T-helper 1 cell treated with Interleukin-12 subunit alpha and Interleukin-12 subunit beta and Interleukin-4 antibody, amounts not matched to agents 30 ng/mL and 1 ng/mL, for 36 hours (primary cell): ENCODE measurements around the gene IBTK. TPM values are rescaled to one million over a fixed set of nuclear protein-coding genes. Genes with fewer than 3 reads are reported as not detected.
"Not testable (repeated sequence)": the region's sequence is repeated elsewhere in the genome, so short reads cannot be mapped to it uniquely, and the experiment has no call there.

Experiments used
- intact Hi-C: fragments of 100-400 bp; cut with micrococcal nuclease; formaldehyde crosslinking; loops from one replicate; pipeline ENCODE4 v1.15.1; 2024
- total RNA-seq: library from RNA; stranded (reverse); gene quantifications from 2 replicates; pipeline ENCODE4 v1.2.3, GENCODE V29; 2022

The IBTK gene
- total RNA-seq, 1 donor from 2014 or later = 34.9 TPM

GRCh38 chr6:82182756-82183155 is 64.8 kb downstream of the IBTK start:
- intact Hi-C loops = no loop called here

GRCh38 chr6:82179415-82179814 is 68.1 kb downstream of the IBTK start:
- intact Hi-C loops = no loop called here

- intact Hi-C loops = no loop called here
Measured at GRCh38 chr6:82178759-82179112, 68.8 kb downstream of the IBTK start.

GRCh38 chr6:82178077-82178758 is 69.3 kb downstream of the IBTK start:
- intact Hi-C loops = no loop called here

- intact Hi-C loops = no loop called here
Measured at GRCh38 chr6:82176616-82177015, 70.9 kb downstream of the IBTK start.

- intact Hi-C loops = no loop called here
Measured at GRCh38 chr6:82172594-82172993, 75.0 kb downstream of the IBTK start.

GRCh38 chr6:82169138-82169876 is 78.2 kb downstream of the IBTK start:
- intact Hi-C loops = no loop called here

- intact Hi-C loops = no loop called here
Measured at GRCh38 chr6:82166493-82166892, 81.1 kb downstream of the IBTK start.

- intact Hi-C loops = no loop called here
Measured at GRCh38 chr6:82160255-82160990, 87.1 kb downstream of the IBTK start.

- intact Hi-C loops = not testable (repeated sequence)
Measured at GRCh38 chr6:82152786-82153185, 94.8 kb downstream of the IBTK start.

- intact Hi-C loops = not testable (repeated sequence)
Measured at GRCh38 chr6:82151147-82151546, 96.4 kb downstream of the IBTK start.

- intact Hi-C loops = no loop called here
Measured at GRCh38 chr6:82145926-82146452, 101.6 kb downstream of the IBTK start.

- intact Hi-C loops = no loop called here
Measured at GRCh38 chr6:82144852-82145340, 102.6 kb downstream of the IBTK start.

GRCh38 chr6:82144007-82144851 is 103.3 kb downstream of the IBTK start:
- intact Hi-C loops = no loop called here

- intact Hi-C loops = no loop called here
Measured at GRCh38 chr6:82143041-82143481, 104.5 kb downstream of the IBTK start.

- intact Hi-C loops = no loop called here
Measured at GRCh38 chr6:82142524-82142923, 105.0 kb downstream of the IBTK start.

- intact Hi-C loops = no loop called here
Measured at GRCh38 chr6:82138075-82138791, 109.3 kb downstream of the IBTK start.

GRCh38 chr6:82131441-82131840 is 116.1 kb downstream of the IBTK start:
- intact Hi-C loops = no loop called here

GRCh38 chr6:82129797-82130196 is 117.7 kb downstream of the IBTK start:
- intact Hi-C loops = no loop called here

GRCh38 chr6:82128973-82129372 is 118.6 kb downstream of the IBTK start:
- intact Hi-C loops = not testable (repeated sequence)
